Measurements from ENCODE around the gene GLIPR2. TPM values are rescaled to one million over a fixed set of nuclear protein-coding genes. Genes with fewer than 3 reads are reported as not detected.

Gene GLIPR2
- total and polyA plus RNA-seq, 3 donors from 2014 or later, result 3.5 to 19.6 (median 3.9) TPM

GRCh38 chr9:36120705-36121104, 15.8 kb upstream of the GLIPR2 start:
- DNase-seq, result peak; percentile 72
- no peaks in the 10 kb centered on the region for H3K27me3 ChIP-seq
- no peak overlapping the region for H3K4me3 ChIP-seq
- H3K36me3 ChIP-seq (ENCODE audit: low read depth, missing control alignments), result no peaks in the 10 kb centered on the region
- intact Hi-C loops (cut with DNase I; ENCODE audit: low total_unique reads), result loop anchor here (5.0 kb wide), 1 partner anchor 297 kb away; no protein-coding TSS in a partner anchor
- WGBS, 2 donors, result 75 to 76% methylated on average over 4 of the region's 4 CpGs
- no peak for TF ChIP-seq POLR2A (IDR thresholded peaks at IDR 0.05)
- TF ChIP-seq, protein P1, sequence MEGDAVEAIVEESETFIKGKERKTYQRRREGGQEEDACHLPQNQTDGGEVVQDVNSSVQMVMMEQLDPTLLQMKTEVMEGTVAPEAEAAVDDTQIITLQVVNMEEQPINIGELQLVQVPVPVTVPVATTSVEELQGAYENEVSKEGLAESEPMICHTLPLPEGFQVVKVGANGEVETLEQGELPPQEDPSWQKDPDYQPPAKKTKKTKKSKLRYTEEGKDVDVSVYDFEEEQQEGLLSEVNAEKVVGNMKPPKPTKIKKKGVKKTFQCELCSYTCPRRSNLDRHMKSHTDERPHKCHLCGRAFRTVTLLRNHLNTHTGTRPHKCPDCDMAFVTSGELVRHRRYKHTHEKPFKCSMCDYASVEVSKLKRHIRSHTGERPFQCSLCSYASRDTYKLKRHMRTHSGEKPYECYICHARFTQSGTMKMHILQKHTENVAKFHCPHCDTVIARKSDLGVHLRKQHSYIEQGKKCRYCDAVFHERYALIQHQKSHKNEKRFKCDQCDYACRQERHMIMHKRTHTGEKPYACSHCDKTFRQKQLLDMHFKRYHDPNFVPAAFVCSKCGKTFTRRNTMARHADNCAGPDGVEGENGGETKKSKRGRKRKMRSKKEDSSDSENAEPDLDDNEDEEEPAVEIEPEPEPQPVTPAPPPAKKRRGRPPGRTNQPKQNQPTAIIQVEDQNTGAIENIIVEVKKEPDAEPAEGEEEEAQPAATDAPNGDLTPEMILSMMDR (IDR thresholded peaks at IDR 0.05), result no peak
- no peaks in the 10 kb centered on the region for H3K4me1 ChIP-seq
- H3K27ac ChIP-seq, result no peak overlapping the region
- no peaks in the 10 kb centered on the region for H3K9me3 ChIP-seq

DNA sequence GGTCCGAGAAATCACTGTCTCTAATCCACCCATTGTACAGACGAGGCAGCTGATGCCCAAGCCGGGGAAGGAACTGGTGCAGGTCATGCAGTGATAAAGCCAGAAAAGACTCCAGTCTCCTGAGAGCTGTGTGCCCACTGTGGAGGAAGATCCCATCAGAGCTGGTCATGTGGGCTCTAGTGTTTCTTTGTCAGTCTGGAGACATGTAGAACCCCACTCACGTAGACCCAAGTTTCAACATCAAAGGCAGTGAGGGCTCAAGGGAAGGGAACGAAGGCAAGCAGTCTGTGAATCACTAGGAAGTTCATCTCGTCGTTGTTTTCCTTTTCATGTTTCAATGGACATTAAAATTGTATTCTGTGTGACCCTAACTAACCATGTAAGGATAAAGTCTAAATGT, 14.6 kb upstream of the GLIPR2 start:
- Histone ChIP-seq H3K27me3 (no peaks in the 10 kb centered on the region), H3K4me3 (no peak overlapping the region), H3K36me3 (ENCODE audit: low read depth, missing control alignments) (no peaks in the 10 kb centered on the region), H3K27ac (no peak overlapping the region), H3K9me3 (no peaks in the 10 kb centered on the region), H3K4me1 (peaks cover 3% of the 10 kb centered on the region)
- no peak for DNase-seq
- WGBS, 2 donors, result 84 to 90% methylated on average over 7 of the region's 7 CpGs
- TF ChIP-seq POLR2A (IDR thresholded peaks at IDR 0.05), result no peak
- TF ChIP-seq, protein P1 (IDR thresholded peaks at IDR 0.05), result no peak
- intact Hi-C loops (cut with DNase I; ENCODE audit: low total_unique reads), result loop anchor here (5.0 kb wide), 1 partner anchor 295 kb away; no protein-coding TSS in a partner anchor

GRCh38 chr9:36123515-36123914, 13.0 kb upstream of the GLIPR2 start:
- intact Hi-C loops (cut with DNase I; ENCODE audit: low total_unique reads), result loop anchor here (5.0 kb wide), 1 partner anchor 294 kb away; no protein-coding TSS in a partner anchor
- Histone ChIP-seq H3K4me3 (no peak overlapping the region), H3K27me3 (no peaks in the 10 kb centered on the region), H3K36me3 (ENCODE audit: low read depth, missing control alignments) (no peaks in the 10 kb centered on the region), H3K4me1 (peaks cover 3% of the 10 kb centered on the region), H3K27ac (no peak overlapping the region), H3K9me3 (no peaks in the 10 kb centered on the region)
- WGBS, 2 donors, result 90 to 91% methylated on average over 2 of the region's 2 CpGs
- TF ChIP-seq POLR2A (IDR thresholded peaks at IDR 0.05), result no peak
- TF ChIP-seq, protein P1 (IDR thresholded peaks at IDR 0.05), result no peak
- DNase-seq, result no peak

DNA sequence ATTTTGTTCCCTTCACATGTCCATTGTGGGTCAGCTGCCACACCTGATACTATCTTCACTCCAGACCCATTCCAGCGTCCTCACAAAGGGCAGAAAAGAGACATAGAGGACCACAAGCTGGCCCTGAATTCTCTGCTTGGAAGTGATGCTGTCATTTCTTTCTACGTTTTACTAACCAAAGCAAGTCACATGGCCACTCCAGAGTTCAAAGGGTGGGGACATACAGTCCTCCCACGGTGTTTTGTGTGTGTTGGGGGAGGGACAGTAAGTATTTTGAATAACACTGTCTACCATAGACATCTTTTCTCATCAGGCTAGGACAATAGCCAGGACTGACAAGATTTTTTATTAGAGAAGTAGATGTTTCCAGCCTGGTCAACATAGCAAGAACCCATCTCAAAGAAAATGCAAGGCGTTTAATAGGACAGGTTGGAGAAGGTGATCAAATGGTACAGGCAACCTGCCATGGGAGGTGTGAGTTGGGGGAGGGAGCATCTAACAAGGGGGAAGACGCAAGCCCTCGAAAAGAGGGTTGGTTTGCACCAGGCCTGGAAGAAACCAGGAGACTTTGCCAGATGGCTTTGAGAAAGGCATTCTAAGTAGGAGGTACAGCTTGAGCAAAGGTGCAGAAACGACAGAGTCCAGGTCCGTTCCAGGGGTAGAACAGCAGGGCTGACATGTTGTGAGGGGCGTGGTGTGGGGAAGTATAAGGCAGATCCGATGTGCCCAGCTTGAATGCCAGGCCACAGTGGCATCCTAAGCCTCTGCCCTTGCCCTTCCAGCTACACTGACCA, 11.3 kb upstream of the GLIPR2 start:
- WGBS, 2 donors, result 71 to 82% methylated on average over 10 of the region's 10 CpGs
- H3K27ac ChIP-seq, result no peak overlapping the region

More for the DNA sequence above, 11.3 kb upstream of the GLIPR2 start:
- DNase-seq, result no peak
- Histone ChIP-seq H3K36me3 (ENCODE audit: low read depth, missing control alignments) (no peaks in the 10 kb centered on the region), H3K4me1 (peaks cover 3% of the 10 kb centered on the region), H3K27me3 (no peaks in the 10 kb centered on the region), H3K9me3 (no peaks in the 10 kb centered on the region), H3K4me3 (no peak overlapping the region)
- intact Hi-C loops (cut with DNase I; ENCODE audit: low total_unique reads), result no loop called here
- TF ChIP-seq, protein P1 (IDR thresholded peaks at IDR 0.05), result no peak
- TF ChIP-seq POLR2A (IDR thresholded peaks at IDR 0.05), result no peak
